B cell (primary cell): Measurements from ENCODE around the gene APOO. TPM values are rescaled to one million over a fixed set of nuclear protein-coding genes. Genes with fewer than 3 reads are reported as not detected.

Source experiments
- ATAC-seq: fragments of 200-7000 bp; cut with Tn5 transposase; one replicate; pipeline ENCODE4 v1.10.0; 2021; ENCODE audit warnings: low read depth, mild to moderate bottlenecking, moderate number of reproducible peaks, moderate library complexity
- CTCF ChIA-PET: fragments of 350-600 bp; sonication (Branson Sonifier 250); formaldehyde crosslinking; loops from one replicate; lab custom pipeline; 2021; ENCODE audit warnings: antibody characterized with exemption, inconsistent platforms; lab: Charles Lee
- POLR2A ChIA-PET: fragments of 350-600 bp; sonication (Branson Sonifier 250); formaldehyde crosslinking; loops from one replicate; lab custom pipeline; 2021; ENCODE audit warnings: antibody characterized with exemption; lab: Charles Lee
- DNase-seq: peaks from one replicate; pipeline ENCODE4 v3.0.0; 2013
- H2AFZ ChIP-seq: 2 replicates; pipeline ENCODE4 v1.6.1; 2012; ENCODE audit warnings: mild to moderate bottlenecking, low read depth, low read length; ENCODE audit not compliant: insufficient read depth, poor library complexity, severe bottlenecking
- H3K27ac ChIP-seq, 2 donors: 1 replicate in 1 of 2; 2 replicates in 1 of 2; pipeline ENCODE4 v1.5.1; 2012 to 2013; ENCODE audit warnings: low read length in 2 of 2, mild to moderate bottlenecking in 2 of 2, moderate library complexity in 1 of 2
- H3K27me3 ChIP-seq, 4 experiments: fragments of 200-600 bp in 1 of 4; sonication (generic) in 1 of 4; replicated peaks in 1 of 4; 1 replicate in 2 of 4; 2 replicates in 2 of 4; pipeline versions ENCODE4 v1.6.1 to v1.7.0; 2013 to 2016; ENCODE audit warnings: low read length in 3 of 4, mild to moderate bottlenecking in 2 of 4, mixed read lengths in 1 of 4, moderate library complexity in 1 of 4; ENCODE audit not compliant: insufficient read depth in 4 of 4, control insufficient read depth in 3 of 4; ENCODE audit errors: control extremely low read depth in 1 of 4
- H3K36me3 ChIP-seq, 2 experiments: replicated peaks in 1 of 2; 1 replicate in 1 of 2; 2 replicates in 1 of 2; pipeline versions ENCODE4 v1.6.1 to v1.7.1; 2013; ENCODE audit warnings: low read length in 1 of 2; ENCODE audit not compliant: insufficient read depth in 2 of 2, control insufficient read depth in 1 of 2; ENCODE audit errors: control extremely low read depth in 1 of 2, extremely low read depth in 1 of 2
- H3K4me1 ChIP-seq, 2 donors: fragments of 200-600 bp in 1 of 2; sonication (generic) in 1 of 2; 1 replicate in 1 of 2; 2 replicates in 1 of 2; pipeline versions ENCODE4 v1.5.1 to v1.6.1; 2013 to 2017; ENCODE audit warnings: low read length in 2 of 2; ENCODE audit not compliant: control insufficient read depth in 2 of 2, insufficient read depth in 2 of 2
- H3K4me2 ChIP-seq: replicated peaks from 2 replicates; pipeline ENCODE3; 2012; ENCODE audit warnings: mild to moderate bottlenecking, low read depth, low read length; ENCODE audit not compliant: poor library complexity, severe bottlenecking
- H3K4me3 ChIP-seq, 5 experiments: fragments of 200-600 bp in 1 of 5; sonication (generic) in 1 of 5; 1 replicate in 3 of 5; 2 replicates in 2 of 5; pipeline versions ENCODE4 v1.5.1 to v1.7.0; 2011 to 2016; ENCODE audit warnings: low read length in 4 of 5, mild to moderate bottlenecking in 4 of 5, low read depth in 2 of 5, control low read depth in 1 of 5, moderate library complexity in 1 of 5; ENCODE audit not compliant: insufficient read depth in 1 of 5; ENCODE audit errors: control extremely low read depth in 1 of 5, extremely low read depth in 1 of 5
- H3K79me2 ChIP-seq: fragments of 200-600 bp; sonication (generic); one replicate; pipeline ENCODE4 v1.6.0; 2016; ENCODE audit warnings: low read length; ENCODE audit not compliant: control insufficient read depth, insufficient read depth
- H3K9ac ChIP-seq: fragments of 200-600 bp; sonication (generic); 2 replicates; pipeline ENCODE4 v1.6.1; 2017; ENCODE audit warnings: mild to moderate bottlenecking, low read length, moderate library complexity
- H3K9me3 ChIP-seq, 3 donors: one replicate each; pipeline versions ENCODE4 v1.6.1 to v1.7.1; 2013; ENCODE audit warnings: low read length in 2 of 3; ENCODE audit not compliant: control insufficient read depth in 2 of 3, insufficient read depth in 1 of 3; ENCODE audit errors: control extremely low read depth in 1 of 3
- H4K20me1 ChIP-seq: 2 replicates; pipeline ENCODE4 v1.6.0; 2012; ENCODE audit warnings: mild to moderate bottlenecking, low read length; ENCODE audit not compliant: insufficient read depth, control insufficient read depth, poor library complexity, severe bottlenecking
- H3K27ac Mint-ChIP-seq: one replicate; pipeline ENCODE4 v1.8.0; 2021; ENCODE audit warnings: mixed read lengths
- H3K27me3 Mint-ChIP-seq: one replicate; pipeline ENCODE4 v1.8.0; 2021; ENCODE audit warnings: mixed read lengths
- H3K4me1 Mint-ChIP-seq: one replicate; pipeline ENCODE4 v1.8.0; 2021; ENCODE audit warnings: mixed read lengths
- H3K4me3 Mint-ChIP-seq: one replicate; pipeline ENCODE4 v1.8.0; 2021; ENCODE audit warnings: mixed read lengths
- H3K9me3 Mint-ChIP-seq: one replicate; pipeline ENCODE4 v1.8.0; 2022; ENCODE audit warnings: mixed read lengths; ENCODE audit not compliant: insufficient read depth
- EZH2 ChIP-seq: IDR thresholded peaks from 2 replicates; pipeline ENCODE4 v1.6.1; 2012; ENCODE audit warnings: borderline replicate concordance, low read depth, mild to moderate bottlenecking, moderate library complexity, low read length; ENCODE audit not compliant: insufficient read depth, poor library complexity, severe bottlenecking
- WGBS: methylation state at CpG from one replicate; pipeline ENCODE4 v1.1.5; 2013; ENCODE audit warnings: missing lambda C conversion rate; ENCODE audit not compliant: insufficient coverage; 5-methylcytosine and 5-hydroxymethylcytosine counted together
- intact Hi-C: fragments of 100-400 bp; cut with micrococcal nuclease; formaldehyde crosslinking; loops from one replicate; pipeline ENCODE4 v1.10.0; 2022
- polyA plus RNA-seq: library from polyadenylated mRNA; depleted of rRNA; stranded (reverse); fragments of >200 nt; gene quantifications from 2 replicates; pipeline ENCODE4 v1.2.3, GENCODE V29; 2012
- total RNA-seq, 2 donors: library from RNA; stranded (reverse); fragments of 120-200 nt in 1 of 2; gene quantifications; 1 replicate in 1 of 2; 2 replicates in 1 of 2; pipeline versions ENCODE4 v1.2.3 to v1.2.4, GENCODE V29; 2013 to 2022
- TF ChIP-seq, protein P1 (sequence below): fragments of 200-600 bp; IDR thresholded peaks from one replicate; pipeline ENCODE4 v1.8.0; 2022; ENCODE audit warnings: antibody characterized with exemption, mild to moderate bottlenecking

Gene APOO
- total and polyA plus RNA-seq, 2 donors (not counting 1 experiment from before 2014, with no cell fraction given): 4.7 to 7.2 TPM

DNA sequence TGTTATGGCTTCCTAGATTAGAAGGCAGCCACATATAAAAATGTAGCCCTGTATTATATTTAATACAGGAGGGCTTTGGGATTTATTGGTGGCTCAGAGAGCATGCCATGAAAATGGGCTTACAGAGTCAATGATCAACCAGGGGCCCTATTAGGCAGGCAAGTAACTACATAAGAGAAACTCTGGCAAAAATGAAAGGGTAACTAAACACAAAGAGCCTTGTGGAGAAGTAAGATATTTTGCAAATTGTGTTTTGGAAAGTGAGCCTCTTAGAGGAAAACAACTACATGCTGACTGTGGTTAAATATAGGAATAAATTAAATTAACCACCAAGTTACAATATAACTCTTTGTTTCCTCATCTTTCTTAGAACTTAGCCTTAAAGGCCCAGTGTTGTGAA is 119.2 kb downstream of the APOO start:
- no peak for TF ChIP-seq EZH2
- TF ChIP-seq, protein P1, sequence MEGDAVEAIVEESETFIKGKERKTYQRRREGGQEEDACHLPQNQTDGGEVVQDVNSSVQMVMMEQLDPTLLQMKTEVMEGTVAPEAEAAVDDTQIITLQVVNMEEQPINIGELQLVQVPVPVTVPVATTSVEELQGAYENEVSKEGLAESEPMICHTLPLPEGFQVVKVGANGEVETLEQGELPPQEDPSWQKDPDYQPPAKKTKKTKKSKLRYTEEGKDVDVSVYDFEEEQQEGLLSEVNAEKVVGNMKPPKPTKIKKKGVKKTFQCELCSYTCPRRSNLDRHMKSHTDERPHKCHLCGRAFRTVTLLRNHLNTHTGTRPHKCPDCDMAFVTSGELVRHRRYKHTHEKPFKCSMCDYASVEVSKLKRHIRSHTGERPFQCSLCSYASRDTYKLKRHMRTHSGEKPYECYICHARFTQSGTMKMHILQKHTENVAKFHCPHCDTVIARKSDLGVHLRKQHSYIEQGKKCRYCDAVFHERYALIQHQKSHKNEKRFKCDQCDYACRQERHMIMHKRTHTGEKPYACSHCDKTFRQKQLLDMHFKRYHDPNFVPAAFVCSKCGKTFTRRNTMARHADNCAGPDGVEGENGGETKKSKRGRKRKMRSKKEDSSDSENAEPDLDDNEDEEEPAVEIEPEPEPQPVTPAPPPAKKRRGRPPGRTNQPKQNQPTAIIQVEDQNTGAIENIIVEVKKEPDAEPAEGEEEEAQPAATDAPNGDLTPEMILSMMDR: no peak
- H3K27me3 ChIP-seq: no peaks in the 10 kb centered on the region
- peaks cover 0 to 9% of the 10 kb centered on the region in 2 experiments for H3K36me3 ChIP-seq
- H3K27me3 Mint-ChIP-seq: no peaks in the 10 kb centered on the region
- peaks cover 21% of the 10 kb centered on the region for H3K4me1 Mint-ChIP-seq
- ChIA-PET POLR2A (no interaction called here), CTCF (interaction anchor here (2.1 kb wide), 1 partner anchor 114 kb away, joined by 10 read pairs; no protein-coding TSS in a partner anchor)
- intact Hi-C loops: no loop called here
- no peak overlapping the region for H3K27ac Mint-ChIP-seq
- no peak overlapping the region for H2AFZ ChIP-seq
- H3K9me3 ChIP-seq: no peaks in the 10 kb centered on the region
- H3K79me2 ChIP-seq: peaks cover 14% of the 10 kb centered on the region
- H3K4me3 Mint-ChIP-seq: no peak overlapping the region
- H4K20me1 ChIP-seq: no peaks in the 10 kb centered on the region
- no peak overlapping the region for H3K27ac ChIP-seq
- H3K4me3 ChIP-seq: no peak overlapping the region
- ATAC-seq (no peak), DNase-seq (no peak)
- no peak overlapping the region for H3K4me2 ChIP-seq
- peaks cover 8 to 14% of the 10 kb centered on the region in 2 donors for H3K4me1 ChIP-seq
- H3K9ac ChIP-seq: no peak overlapping the region
- H3K9me3 Mint-ChIP-seq: no peaks in the 10 kb centered on the region

DNA sequence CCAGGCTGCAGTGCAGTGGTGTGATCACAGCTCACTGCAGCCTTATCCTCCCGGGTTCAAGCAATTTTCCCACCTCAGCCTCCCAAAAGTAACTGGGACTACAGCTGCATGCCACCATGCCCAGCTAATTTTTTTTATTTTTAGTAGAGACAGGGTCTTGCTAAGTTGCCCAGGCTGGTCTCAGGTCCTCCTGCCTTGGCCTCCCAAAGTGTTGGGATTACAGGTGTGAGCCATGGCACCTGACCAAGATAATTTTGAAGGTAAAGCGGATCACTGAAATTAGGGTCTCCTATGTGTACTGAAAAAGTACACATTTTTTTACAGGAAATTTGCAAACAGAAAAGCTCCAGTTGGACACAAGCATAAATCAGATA is 120.0 kb downstream of the APOO start:
- intact Hi-C loops: no loop called here
- Histone ChIP-seq H4K20me1 (no peaks in the 10 kb centered on the region), H3K4me2 (no peak overlapping the region), H3K9me3 (no peaks in the 10 kb centered on the region), H3K27ac (no peak overlapping the region), H3K9ac (no peak overlapping the region), H3K36me3 (peaks cover 0 to 9% of the 10 kb centered on the region in 2 experiments), H3K4me3 (no peak overlapping the region), H3K4me1 (peaks cover 8 to 14% of the 10 kb centered on the region in 2 donors), H3K27me3 (no peaks in the 10 kb centered on the region), H2AFZ (no peak overlapping the region), H3K79me2 (peaks cover 15% of the 10 kb centered on the region)
- Mint-ChIP-seq H3K27me3 (no peaks in the 10 kb centered on the region), H3K9me3 (no peaks in the 10 kb centered on the region), H3K27ac (no peak overlapping the region), H3K4me1 (peaks cover 21% of the 10 kb centered on the region), H3K4me3 (no peak overlapping the region)
- no CpG with 5 or more reads among the region's 2 CpGs for WGBS
- ChIA-PET CTCF (interaction anchor here (2.1 kb wide), 1 partner anchor 114 kb away, joined by 10 read pairs; no protein-coding TSS in a partner anchor), POLR2A (interaction anchor here (0.7 kb wide), 1 partner anchor 17 kb away, joined by 8 read pairs; no protein-coding TSS in a partner anchor)
- DNase-seq (no peak), ATAC-seq (no peak)
- TF ChIP-seq, protein P1: no peak
- no peak for TF ChIP-seq EZH2
